Posterior vena cava (tissue), 2 donors: ENCODE results near the gene IL5. TPM values are rescaled to one million over a fixed set of nuclear protein-coding genes. Genes with fewer than 3 reads are reported as not detected.
"Not testable (repeated sequence)": the region's sequence is repeated elsewhere in the genome, so short reads cannot be mapped to it uniquely, and the experiment has no call there.

ENCODE experiments used
- DNase-seq: peaks from one replicate; pipeline ENCODE4 v3.0.0-alpha.2; 2020; ENCODE audit warnings: low spot score
- intact Hi-C, 2 donors: fragments of 100-400 bp; cut with DNase I; formaldehyde crosslinking; loops; one replicate each; pipeline versions ENCODE4 v1.14.1 to v1.14.2; 2022 to 2023
- total RNA-seq, 2 donors: library from RNA; stranded (reverse); fragmentation: NEBNext Ultra II Directional; extraction: Animal tissue kit (Norgen Biotek cat#: 25700); gene quantifications; one replicate each; pipeline ENCODE4 v1.2.1, GENCODE V29; 2021
- donor health status: DM: yes; HTN: yes; CAD: no.
- donor health status: DM: yes; HTN: yes; CAD: no.

The IL5 gene
- total RNA-seq, 2 donors from 2014 or later: not detected

DNA sequence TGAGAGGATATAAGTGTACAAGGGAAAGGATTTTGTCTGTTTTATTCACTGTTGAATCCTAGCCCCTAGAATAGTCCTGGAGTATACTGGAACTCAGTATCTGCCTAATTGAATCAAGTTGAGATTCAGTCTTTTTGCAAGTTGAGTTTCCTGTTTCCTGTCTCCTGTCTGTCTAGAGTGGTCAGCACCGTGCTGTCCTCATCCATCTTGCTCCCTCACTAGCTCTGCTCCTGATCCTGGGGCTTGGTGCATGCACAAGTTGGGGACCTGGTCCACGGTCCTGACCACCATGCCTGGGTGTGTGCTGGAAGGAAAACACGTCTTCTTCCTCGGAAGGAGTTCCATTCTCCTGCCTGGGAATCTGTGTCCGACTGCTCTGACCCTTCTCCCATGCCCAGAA lies 3.2 kb downstream of the IL5 start:
- intact Hi-C loops: no loop called here
- DNase-seq: no peak

DNA sequence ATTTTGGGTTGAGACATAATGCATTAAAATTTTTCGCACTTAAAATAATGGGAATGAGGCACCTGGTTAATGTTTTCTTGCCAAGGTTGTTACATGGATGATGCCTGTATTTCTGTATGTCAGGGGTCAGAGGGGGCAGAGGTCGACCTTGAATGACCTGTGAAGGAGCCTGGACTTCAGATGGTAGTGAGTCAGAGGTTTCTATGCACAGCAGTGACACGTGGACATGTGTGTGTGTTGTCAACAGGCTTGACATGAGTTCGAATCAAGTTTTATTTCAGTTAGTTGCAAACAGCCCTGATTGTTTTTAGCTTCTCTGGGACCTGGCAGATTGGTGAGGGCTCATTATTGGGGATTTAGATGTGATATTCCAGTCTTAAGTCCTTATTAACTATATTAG lies 3.6 kb downstream of the IL5 start:
- intact Hi-C loops: loop anchor here in 1 of 2 donors (5.0 kb wide), 1 partner anchor 1388 kb away; no protein-coding TSS in a partner anchor
- DNase-seq: no peak

DNA sequence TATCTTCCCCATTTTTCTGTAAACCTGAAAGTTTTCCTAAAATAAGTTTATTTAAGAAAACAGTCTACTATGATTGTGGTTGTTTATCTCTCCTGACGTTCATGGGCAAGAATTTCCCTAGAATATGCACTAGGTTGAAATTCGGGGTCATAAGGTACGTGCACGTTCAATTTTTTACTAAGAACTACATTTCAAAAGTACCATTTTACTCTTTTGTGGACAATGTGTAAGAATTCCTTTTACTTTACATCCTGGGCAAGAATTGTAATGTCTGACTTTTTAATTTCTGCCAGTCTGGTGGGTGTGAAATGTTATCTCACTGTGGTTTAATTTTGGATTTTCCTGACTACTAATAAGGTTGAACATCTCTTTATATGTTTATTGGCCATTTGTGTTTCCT lies 12.4 kb downstream of the IL5 start:
- DNase-seq: no peak
- intact Hi-C loops: no loop called here

DNA sequence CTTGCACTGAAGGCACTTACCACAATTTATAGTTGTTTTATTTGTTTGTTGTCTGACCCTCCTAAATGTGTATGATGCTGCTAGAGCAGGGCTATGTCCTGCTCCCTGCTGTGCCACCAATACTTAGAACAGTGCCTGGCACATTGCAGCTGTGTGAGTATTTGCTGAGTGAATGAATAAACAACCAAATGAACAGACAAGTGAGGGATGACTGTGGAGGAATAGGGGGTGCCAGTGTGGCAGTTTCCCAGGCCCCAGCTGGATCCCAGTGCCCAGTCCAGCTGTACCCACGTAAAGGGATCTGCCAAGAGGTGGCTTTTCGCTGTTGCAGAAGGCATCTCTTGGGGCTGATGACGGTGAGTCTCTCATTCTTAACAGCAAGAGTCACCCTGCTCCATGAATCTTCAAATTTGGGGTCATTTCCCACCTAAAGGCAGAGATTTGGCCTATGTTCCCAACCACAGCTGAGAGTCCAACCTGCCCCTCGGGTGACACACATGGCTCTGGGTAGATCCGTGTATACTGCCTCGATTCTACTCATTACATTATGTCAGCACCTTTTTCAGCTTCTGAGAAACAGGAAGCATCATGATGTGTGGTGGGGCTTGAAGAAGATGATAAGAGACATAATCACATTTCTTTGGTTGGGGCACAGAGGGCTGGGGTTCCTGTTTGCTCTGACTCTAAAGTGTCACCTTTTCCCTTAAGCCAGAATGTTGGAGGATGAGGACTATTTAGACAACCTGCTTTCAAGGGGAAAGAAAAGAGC lies 14.3 kb downstream of the IL5 start:
- intact Hi-C loops: loop anchor here in 1 of 2 donors (10.0 kb wide), 1 partner anchor 296 kb away; no protein-coding TSS in a partner anchor
- DNase-seq: no peak

DNA sequence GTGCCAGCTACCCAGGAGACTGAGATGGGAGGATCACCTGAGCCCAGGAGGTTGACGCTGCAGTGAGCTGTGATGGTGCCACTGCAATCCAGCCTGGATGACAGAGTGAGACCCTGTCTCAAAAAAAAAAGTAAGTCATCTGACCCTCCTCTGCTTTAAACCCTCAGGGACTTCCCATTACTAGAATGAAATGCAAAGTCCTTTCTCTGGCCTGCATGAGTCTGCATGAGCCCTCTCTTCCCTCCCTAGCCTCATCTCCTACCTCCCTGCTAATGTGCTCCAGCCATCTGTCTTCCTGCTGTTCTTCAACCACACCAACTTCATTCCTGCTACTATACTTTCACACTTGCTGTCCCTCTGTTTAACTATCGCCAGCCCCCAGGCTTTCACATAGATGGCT lies 15.3 kb downstream of the IL5 start:
- no peak for DNase-seq
- intact Hi-C loops: loop anchor here in 1 of 2 donors (10.0 kb wide), 1 partner anchor 297 kb away; no protein-coding TSS in a partner anchor

DNA sequence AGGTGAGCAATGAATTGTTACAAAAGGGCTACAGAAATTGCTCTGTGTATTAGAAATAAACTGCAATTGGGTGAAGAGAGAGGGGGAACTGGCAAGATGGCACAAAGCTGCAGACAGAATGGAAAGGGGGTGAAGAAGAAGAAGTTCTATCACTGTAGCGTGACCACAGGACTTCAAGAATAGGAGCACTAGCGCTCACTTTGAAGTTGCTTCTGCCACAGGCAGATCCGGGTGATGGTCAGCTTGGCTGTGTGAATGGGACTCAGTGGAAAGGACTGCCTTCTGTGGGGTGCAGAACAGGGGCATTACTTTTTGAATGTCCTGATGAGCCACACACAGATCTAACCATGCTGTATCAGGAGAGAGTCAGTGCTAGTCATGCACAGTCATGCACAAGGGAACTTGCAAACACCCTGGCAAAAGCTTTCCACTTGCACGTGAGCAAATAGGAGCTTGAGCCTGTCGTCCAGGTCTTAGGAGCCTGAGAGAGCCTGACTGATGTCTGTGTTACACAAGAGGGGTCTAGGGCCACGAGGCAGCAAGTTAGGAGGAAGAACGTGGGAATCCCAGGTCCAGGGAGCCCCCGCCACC lies 16.3 kb downstream of the IL5 start:
- intact Hi-C loops: loop anchor here in 1 of 2 donors (10.0 kb wide), 1 partner anchor 298 kb away; no protein-coding TSS in a partner anchor

DNA sequence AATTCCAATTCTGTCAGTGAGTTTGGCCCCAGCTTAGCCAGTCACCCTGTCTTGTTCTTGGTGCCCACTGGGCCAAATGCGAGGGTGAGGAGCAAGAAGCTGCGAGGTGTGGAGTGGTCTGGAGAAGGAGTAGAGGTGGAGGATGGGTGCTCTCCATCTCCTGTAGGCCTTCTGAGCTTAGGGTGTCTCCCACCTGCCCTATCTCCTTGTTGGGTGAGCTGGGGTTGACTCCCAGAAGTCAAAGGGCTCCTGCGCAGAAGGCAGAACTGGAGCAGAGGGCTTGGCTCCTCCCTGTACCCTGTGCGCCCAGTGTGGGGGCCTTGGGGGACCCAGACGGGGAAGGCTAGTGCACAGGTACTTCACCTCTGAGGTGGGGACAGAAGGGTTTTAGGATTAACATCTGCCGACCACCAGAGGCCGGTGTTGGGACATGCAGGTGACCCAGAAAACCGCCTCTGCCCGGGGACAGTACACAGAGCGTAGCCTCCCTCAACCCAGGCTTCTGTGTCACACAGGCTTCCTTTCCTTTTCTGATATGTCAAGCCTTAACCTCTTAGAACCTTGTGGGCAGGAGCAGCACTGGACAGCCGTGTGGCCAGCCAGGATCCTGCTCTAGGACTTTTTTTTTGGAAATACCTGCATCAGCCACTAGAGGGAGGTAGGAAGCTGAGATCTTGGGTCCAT lies 16.9 kb downstream of the IL5 start:
- intact Hi-C loops: loop anchor here in 1 of 2 donors (10.0 kb wide), 1 partner anchor 298 kb away; no protein-coding TSS in a partner anchor
- DNase-seq: no peak

More for the DNA sequence above, 16.3 kb downstream of the IL5 start:
- DNase-seq: no peak

DNA sequence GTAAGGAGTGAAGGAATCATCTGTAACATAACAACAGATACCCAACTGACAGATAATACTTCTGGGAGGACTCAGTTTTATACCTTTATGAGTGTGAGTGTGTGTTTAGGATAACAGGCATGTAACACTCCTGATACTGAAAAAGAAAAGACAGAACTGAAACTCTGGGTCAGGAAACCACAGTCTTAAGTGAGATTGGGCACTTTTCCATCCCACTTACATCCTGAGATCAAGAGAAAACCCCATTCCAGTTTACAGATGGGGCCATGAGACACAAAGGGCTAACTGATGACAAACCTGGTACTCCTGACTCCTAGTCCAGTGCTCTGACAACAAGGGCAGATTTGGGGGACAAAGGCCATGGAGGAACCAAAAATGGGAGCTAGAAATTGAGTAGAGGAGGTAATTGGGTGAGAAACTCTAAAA lies 18.0 kb downstream of the IL5 start:
- intact Hi-C loops: loop anchor here in 1 of 2 donors (10.0 kb wide), 1 partner anchor 299 kb away; no protein-coding TSS in a partner anchor
- no peak for DNase-seq

DNA sequence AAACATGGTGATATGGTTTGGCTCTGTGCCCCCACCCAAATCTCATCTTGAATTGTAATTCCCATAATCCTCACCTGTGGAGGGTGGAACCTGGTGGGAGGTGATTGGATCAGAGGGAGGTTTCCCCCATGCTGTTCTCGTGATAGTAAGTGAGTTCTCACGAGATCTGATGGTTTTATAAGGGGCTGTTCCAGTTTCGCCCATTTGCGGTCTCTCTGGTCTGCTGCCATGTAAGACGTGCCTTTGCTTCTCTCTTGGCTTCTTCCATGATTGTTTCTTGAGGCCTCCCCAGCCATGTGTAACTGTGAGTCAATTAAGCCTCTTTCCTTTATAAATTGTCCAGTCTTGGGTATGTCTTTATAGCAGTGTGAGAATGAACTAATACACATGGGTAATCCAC lies 18.4 kb downstream of the IL5 start:
- intact Hi-C loops: loop anchor here in 1 of 2 donors (10.0 kb wide), 1 partner anchor 300 kb away; no protein-coding TSS in a partner anchor
- not testable (repeated sequence) for DNase-seq

DNA sequence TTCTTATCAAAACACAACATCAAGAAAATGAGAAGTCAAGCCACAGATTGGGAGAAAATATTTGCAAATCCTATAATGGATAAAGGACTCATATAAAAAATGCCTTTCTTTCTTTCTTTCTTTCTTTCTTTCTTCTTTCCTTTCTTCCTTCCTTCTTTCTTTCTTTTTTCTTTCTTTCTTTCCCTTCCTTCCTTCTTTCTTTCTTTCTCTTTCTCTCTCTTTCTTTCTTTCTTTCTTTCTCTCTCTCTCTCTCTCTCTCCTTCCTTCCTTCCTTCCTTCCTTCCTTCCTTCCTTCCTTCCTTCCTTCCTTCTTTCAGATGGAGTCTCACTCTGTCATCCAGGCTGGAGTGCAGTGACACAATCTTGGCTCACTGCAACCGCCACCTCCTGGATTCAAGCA lies 21.3 kb downstream of the IL5 start:
- not testable (repeated sequence) for DNase-seq
- intact Hi-C loops: loop anchor here in 1 of 2 donors (10.0 kb wide), 1 partner anchor 303 kb away; no protein-coding TSS in a partner anchor

DNA sequence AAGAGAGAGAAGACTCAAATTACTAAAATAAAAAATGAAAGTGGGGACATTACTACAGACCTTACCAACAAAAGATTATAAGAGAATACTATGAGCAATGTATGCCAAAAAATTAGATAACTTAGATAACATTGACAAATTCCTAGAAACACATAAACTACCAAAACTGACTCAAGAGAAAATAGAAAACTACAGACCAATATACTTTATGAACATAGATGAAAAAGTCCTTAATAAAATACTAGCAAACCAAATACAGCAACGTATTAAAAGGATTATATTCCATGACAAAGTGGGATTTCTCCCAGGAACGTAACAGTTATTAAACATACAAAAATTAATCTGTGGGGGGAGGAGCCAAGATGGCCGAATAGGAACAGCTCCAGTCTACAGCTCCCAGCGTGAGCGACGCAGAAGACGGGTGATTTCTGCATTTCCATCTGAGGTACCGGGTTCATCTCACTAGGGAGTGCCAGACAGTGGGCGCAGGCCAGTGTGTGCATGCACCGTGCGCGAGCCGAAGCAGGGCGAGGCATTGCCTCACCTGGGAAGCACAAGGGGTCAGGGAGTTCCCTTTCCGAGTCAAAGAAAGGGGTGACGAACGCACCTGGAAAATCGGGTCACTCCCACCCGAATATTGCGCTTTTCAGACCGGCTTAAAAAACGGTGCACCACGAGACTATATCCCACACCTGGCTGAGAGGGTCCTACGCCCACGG lies 29.5 kb downstream of the IL5 start:
- DNase-seq, intact Hi-C loops: not testable (repeated sequence)

DNA sequence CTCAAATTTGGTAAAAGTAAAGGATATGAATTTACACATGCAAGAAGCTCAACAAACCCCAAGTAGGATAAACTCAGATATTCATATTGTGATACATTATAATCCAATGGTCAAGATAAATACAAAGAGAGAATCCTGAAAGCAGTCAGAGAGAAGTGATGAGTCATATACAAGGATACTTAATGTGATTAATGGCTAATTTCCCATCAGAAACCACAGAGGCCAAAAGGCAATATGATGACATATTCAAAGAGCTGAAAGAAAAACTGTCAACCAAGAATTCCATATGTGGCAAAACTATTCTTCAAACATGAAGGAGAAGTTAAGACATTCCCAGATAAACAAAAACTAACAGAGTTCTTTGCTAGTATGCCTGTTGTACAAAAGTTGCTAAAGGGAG lies 33.2 kb downstream of the IL5 start:
- no peak for DNase-seq
- intact Hi-C loops: no loop called here

DNA sequence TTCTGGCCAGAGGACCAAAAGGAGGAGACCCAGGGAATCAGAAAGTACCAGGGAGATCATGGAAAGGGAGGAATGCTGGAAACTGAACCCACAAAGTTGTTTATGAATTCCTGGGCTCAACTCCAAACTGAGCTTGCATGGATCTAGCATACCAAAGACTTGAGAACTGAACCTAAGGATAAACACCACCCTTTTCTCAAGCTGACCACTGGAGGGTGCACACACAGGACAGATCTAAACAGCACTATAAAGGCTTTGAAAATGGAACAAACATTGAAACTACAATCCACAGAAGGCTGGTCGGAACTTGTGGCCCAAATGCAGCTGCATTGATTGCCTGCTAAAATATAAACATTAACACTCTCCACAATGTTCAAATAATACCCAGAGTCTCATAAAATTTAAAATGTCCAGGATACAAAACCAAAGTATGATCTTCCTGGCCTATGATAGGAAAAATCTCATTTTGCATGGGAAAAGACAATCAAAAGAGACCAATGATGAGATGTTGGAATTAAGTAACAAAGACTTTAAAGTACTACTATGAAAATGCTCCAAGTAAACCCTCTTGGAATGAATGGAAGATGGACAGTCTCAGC lies 37.1 kb downstream of the IL5 start:
- intact Hi-C loops: no loop called here
- DNase-seq: no peak

DNA sequence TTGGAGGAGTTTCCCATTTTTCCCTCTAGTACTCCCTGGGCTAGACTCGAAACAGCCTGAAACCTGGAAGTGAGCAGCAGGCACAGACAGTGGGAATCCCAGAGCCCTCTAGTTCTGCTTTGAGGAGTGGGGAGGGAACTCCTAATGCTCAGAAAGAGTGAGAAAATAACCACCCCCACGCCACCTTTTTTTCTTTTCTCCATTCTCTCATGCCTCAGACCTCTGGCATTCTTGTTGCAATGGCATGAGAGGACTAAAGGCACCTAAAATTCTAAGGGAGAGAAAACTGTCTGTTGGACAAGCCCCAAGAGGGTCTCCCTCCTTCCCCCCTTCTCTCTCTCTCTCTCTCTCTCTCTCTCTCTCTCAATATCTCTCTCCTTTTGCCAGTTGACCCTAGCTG lies 37.7 kb downstream of the IL5 start:
- intact Hi-C loops: no loop called here
- DNase-seq: no peak

DNA sequence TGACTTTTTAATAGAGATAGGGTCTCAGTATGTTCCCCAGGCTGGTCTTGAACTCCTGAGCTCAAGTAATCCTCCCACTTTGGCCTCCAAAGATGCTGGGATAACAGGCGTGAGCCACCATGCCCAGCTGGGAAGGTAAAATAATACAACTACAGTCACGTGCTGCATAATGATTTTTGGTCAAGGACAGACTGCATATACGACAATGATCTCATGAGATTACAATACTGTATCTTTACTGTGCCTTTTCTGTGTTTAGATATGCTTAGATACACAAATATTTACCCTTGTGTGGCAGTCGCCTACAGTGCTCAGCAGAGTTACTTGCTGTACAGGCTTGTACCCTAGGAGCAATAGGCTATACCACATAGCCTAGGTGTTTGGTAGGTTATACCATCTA lies 38.6 kb downstream of the IL5 start:
- intact Hi-C loops: loop anchor here in 1 of 2 donors (5.0 kb wide), 1 partner anchor 267 kb away; no protein-coding TSS in a partner anchor
- no peak for DNase-seq

DNA sequence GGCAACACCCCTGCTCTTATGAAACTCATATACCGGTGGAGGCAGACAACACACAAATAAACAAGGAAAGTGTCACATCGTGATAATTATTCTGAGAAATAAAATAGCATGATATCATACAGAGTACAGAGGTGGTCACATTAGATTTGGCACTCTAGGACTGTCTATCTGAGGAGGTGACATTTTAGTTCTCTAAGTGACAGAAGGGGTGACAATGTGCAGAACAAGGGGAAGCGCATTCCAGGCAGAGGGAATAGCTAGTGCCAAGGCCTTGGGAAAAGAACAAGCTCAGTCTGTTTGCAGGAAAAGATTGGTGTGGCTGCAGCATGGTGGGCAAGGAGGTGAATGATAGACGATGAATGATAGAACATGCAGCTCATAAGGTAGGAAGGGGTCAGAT lies 40.1 kb downstream of the IL5 start:
- DNase-seq: no peak
- intact Hi-C loops: loop anchor here in 1 of 2 donors (5.0 kb wide), 1 partner anchor 266 kb away; no protein-coding TSS in a partner anchor

DNA sequence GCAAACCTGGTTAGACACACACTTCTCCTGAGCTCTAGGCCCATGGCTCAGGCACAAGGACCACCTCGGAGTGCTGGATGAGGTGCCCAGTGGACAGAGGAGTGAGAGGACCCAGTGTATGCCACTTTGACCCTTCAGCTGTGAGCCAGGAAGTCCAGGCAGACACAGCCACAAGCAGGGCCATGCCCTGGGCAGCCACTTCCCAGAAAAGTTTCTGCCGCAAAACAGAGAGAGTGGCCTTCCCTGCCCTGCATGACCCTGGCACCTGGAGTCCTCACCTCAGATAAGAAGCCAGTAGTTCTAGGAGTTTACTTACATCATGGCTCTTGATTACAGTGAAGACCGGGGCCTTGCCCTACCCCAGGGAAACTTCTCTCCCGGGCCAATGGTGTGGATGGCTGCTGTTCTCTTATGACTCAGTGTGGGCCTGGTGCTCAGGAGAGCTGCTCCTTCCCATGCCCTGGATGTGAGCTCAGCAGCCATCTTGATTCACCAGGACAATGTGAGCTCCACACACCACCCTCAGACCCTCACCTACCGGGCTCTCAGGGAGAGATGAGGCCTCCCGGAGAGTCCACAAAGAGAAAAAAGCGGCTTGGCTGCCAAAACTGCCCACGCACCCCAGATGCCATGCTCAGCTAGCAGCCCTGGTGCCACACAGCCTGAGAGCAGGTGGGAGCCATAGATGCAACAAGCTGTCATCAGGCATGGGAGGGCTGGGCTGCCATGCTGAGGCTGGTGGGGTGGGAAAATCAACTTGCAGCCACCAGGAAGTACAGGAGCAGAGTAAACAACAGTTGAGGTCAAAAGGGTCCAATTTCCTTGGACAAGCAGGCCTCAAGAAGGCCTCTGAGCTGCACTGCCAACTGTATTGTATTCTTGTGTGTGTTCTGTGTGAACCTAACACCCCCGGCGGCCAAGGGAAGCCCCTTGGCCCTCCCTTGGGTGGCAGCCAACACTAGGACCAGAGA lies 41.1 kb downstream of the IL5 start:
- intact Hi-C loops: loop anchor here (2.0 to 5.0 kb wide), 2 partner anchors 115 to 265 kb away; no protein-coding TSS in a partner anchor
- no peak for DNase-seq

DNA sequence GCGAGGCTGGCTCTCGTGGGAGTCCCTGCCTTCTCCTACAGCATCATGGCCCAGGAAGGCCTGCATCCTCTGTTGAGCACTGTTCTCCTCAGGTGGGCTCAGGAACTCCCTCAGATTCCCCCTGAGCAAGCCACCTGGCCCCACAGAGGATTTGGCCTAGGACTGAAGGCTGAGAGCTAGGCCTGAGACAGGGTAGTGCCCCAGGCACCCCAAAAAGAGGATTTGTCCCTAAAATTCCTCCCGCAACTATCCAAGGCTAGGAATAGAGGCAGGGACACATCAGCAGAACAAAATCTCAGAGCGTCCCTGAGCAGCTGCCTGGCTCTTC lies 41.7 kb downstream of the IL5 start:
- DNase-seq: no peak
- intact Hi-C loops: loop anchor here (2.0 to 5.0 kb wide), 2 partner anchors 115 to 264 kb away; no protein-coding TSS in a partner anchor
